ENCODE data around the gene HTR1B.

Gene HTR1B, protein sequence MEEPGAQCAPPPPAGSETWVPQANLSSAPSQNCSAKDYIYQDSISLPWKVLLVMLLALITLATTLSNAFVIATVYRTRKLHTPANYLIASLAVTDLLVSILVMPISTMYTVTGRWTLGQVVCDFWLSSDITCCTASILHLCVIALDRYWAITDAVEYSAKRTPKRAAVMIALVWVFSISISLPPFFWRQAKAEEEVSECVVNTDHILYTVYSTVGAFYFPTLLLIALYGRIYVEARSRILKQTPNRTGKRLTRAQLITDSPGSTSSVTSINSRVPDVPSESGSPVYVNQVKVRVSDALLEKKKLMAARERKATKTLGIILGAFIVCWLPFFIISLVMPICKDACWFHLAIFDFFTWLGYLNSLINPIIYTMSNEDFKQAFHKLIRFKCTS

DNA sequence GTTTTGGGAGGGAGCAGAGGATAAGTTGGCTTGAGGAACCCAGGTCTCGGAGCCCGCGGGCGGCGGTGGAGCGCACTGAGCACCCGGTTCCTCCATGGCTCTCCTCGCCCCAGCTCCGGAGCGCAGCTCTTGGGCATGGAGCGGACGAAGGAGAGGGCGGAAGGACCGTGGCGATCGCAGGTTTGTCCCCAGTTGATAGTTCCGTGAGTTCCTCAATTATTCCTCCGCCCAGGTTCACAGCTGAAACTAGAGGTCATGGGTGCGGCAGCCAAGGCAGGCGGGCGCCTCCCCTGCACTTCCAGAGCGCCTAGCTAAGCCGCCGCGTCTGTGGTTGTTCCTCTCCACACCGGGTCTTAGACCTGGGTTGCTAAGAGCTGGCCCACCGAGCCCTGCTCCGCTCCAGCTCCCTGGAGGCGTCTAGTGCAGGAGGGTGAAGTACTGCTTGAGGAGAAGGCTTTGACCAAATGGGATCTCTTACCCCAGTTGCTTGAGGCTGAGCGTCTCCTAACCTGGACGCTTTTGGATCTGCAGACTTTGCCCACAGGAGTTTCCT, at the start of gene HTR1B:
Gene HTR1B, minus strand, starts transcription at position 184 of the 553 bp plus-strand sequence. Its CDS starts 88 bp downstream, at position 96.
- H3K36me3 Mint-ChIP-seq (ENCODE audit: low read depth), result no peaks in the 10 kb centered on the region
- H3K27ac Mint-ChIP-seq, result no peak within 1 kb of the TSS
- peaks cover 21% of the 10 kb centered on the region for H3K4me1 Mint-ChIP-seq (ENCODE audit: low read depth)
- peaks cover 3% of the 10 kb centered on the region for H3K9me3 Mint-ChIP-seq
- H3K4me3 Mint-ChIP-seq, result no peak within 1 kb of the TSS
- no peak for DNase-seq
- peaks cover 73% of the 10 kb centered on the region for H3K27me3 Mint-ChIP-seq

DNA sequence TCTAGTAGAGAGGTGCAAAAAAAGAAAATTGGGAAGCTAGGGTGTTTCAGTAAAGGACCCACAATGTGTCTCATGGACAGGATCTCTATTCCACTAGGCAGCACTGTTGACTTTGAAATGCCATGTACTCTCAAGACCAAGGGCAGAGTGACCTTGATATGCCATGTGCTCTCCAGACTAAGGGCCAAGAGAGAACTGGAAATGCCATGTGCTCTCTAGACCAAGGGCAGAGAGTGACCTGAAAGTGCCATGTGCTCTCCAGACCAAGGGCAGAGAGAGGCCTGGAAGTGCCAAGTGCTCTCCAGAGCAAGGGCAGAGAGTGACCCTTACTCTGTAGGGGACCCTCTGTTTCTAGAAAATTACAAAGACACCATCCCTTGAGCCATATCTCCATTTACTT, 49.3 kb upstream of the HTR1B start:
- H3K9me3 Mint-ChIP-seq, result peaks cover 33% of the 10 kb centered on the region
- H3K27ac Mint-ChIP-seq, result no peak overlapping the region
- no peaks in the 10 kb centered on the region for H3K36me3 Mint-ChIP-seq (ENCODE audit: low read depth)
- no peak overlapping the region for H3K4me3 Mint-ChIP-seq
- DNase-seq, result no peak
- H3K27me3 Mint-ChIP-seq, result no peaks in the 10 kb centered on the region
- no peaks in the 10 kb centered on the region for H3K4me1 Mint-ChIP-seq (ENCODE audit: low read depth)

DNA sequence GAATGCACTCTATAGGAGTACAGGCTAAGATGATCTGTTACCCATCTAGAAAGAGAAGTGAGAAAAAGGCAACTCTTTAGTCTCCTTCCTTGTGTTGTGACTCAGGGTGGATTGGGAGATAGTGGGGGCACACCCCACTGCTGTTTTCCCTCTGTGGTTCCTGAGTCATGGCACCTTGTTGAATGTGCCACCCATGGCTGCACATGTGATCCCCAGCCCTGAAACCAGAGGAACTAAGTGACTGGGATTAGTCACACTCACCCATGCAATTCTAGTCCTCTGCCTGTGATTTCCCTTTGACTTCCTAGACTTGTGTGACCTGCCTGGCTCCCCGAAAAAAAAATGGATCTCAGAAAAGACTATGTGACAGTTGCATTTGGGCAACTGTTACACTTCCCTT, 48.6 kb upstream of the HTR1B start:
- no peak overlapping the region for H3K27ac Mint-ChIP-seq
- peaks cover 33% of the 10 kb centered on the region for H3K9me3 Mint-ChIP-seq
- no peaks in the 10 kb centered on the region for H3K4me1 Mint-ChIP-seq (ENCODE audit: low read depth)
- no peak overlapping the region for H3K4me3 Mint-ChIP-seq
- no peak for DNase-seq
- H3K27me3 Mint-ChIP-seq, result no peaks in the 10 kb centered on the region
- no peaks in the 10 kb centered on the region for H3K36me3 Mint-ChIP-seq (ENCODE audit: low read depth)

DNA sequence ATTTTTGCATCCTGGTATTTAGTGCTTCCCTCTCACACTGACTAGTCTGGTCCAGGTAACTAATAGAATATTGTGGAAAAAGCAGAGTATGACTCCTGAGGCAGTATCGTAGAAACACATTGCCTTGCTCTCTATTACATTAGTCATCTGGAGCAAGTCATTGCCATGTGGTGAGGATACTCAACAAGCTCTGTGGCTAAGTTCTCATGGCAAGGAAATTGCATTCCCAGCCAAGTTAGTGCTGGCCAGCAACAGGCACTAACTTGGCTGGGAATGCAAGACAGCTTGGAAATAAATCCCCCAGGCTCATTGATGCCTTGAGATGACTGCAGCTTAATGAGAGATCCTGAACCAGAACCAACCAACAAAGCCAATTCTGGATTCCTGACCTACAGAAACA, 39.7 kb upstream of the HTR1B start:
- Mint-ChIP-seq H3K4me3 (no peak overlapping the region), H3K9me3 (no peaks in the 10 kb centered on the region), H3K27me3 (no peaks in the 10 kb centered on the region), H3K4me1 (ENCODE audit: low read depth) (no peaks in the 10 kb centered on the region), H3K27ac (no peak overlapping the region), H3K36me3 (ENCODE audit: low read depth) (no peaks in the 10 kb centered on the region)
- no peak for DNase-seq

DNA sequence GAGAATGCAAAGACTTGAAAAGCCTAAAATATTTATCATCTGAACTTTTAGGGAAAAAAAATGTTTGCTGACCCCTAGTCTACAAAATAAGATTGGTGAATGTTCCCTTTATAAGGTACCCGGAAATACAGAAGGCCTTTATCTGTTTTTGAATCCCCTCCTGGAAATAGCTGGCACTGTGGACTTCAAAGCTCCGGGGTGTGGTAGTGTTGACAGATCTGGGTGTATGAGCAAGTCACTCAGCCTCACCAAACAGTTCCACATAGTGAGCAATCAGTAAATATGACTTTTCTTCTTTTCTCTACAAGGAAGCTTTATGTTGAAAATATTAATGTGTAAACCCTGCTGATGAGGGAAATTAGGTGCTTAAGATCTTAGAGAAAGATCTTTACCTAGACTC, 29.2 kb upstream of the HTR1B start:
- Mint-ChIP-seq H3K27ac (no peak overlapping the region), H3K4me1 (ENCODE audit: low read depth) (no peaks in the 10 kb centered on the region), H3K4me3 (no peak overlapping the region), H3K9me3 (no peaks in the 10 kb centered on the region), H3K36me3 (ENCODE audit: low read depth) (no peaks in the 10 kb centered on the region), H3K27me3 (no peaks in the 10 kb centered on the region)
- DNase-seq, result no peak

DNA sequence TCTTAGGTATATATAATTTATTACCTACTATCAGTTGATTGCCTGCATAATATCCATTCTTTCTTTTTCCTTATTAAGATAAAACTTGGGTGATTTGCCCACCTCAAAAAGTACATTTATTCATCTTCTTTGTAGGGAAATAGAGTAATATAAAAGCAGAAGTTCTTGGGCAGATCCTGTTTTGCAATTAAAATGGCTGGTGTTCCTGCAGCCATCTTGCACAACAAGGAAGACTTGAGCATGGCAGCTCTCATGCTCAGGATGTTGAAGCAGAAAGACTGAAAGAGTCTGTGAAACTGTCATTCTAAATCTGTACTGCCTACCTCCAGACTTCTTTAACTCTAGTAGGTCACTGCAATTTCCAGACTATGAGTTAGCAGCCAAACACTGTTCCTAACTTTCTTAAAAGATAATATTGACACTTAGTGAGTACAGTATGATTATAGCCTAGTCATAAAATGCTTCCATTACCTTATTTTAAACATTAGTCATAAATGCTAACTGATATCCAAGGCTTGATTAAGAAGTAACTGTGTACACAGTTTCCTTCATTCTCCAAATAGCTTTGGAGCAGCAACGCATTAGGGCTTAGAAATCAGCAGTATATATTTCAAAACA, 24.6 kb upstream of the HTR1B start:
- H3K27me3 Mint-ChIP-seq, result no peaks in the 10 kb centered on the region
- no peak overlapping the region for H3K4me3 Mint-ChIP-seq
- H3K9me3 Mint-ChIP-seq, result no peaks in the 10 kb centered on the region

DNA sequence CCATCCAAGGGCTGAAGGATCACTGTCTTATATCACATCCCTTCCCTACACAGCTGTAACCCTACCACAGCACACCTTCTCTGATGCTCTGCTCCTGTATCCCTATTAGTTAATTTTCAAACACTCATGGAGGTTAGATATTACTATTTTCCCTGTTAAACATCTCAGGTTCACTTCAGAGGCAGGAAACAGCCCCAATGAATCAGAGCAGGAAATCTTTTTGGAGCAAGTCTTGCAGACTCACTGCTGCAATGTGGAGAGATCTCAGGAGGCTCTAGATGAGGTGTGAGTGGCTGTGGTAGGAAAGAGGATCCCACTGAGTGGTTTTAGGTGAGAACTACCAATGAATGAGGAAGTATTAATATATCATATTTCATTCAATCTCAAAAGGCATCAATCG, 19.7 kb upstream of the HTR1B start:
- H3K27ac Mint-ChIP-seq, result no peak overlapping the region
- H3K9me3 Mint-ChIP-seq, result no peaks in the 10 kb centered on the region
- H3K27me3 Mint-ChIP-seq, result no peaks in the 10 kb centered on the region
- H3K4me1 Mint-ChIP-seq (ENCODE audit: low read depth), result no peaks in the 10 kb centered on the region
- H3K4me3 Mint-ChIP-seq, result no peak overlapping the region
- no peak for DNase-seq
- H3K36me3 Mint-ChIP-seq (ENCODE audit: low read depth), result no peaks in the 10 kb centered on the region

More for the DNA sequence above, 24.6 kb upstream of the HTR1B start:
- Mint-ChIP-seq H3K36me3 (ENCODE audit: low read depth) (no peaks in the 10 kb centered on the region), H3K4me1 (ENCODE audit: low read depth) (no peaks in the 10 kb centered on the region), H3K27ac (no peak overlapping the region)
- no peak for DNase-seq

DNA sequence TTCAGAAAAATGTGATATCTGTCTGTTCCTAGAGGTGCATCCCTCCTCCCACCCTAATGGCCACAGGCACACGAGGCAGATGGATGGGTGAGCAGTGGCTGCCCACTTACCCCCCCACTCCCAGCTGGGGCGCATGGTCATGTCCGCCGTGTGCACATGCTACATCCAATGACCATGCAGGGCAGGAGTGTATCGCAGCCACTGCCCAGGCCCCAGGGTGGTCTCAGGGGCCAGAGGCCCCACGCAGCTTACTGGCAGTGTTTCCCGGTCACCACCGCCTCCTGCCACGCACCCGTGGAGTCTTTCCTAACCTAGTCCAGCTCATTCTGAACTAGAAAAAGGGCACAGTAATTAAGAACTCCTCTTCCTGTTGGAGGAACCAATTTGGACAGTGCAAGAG, 11.7 kb upstream of the HTR1B start:
- peaks cover 9% of the 10 kb centered on the region for H3K4me1 Mint-ChIP-seq (ENCODE audit: low read depth)
- H3K27ac Mint-ChIP-seq, result no peak overlapping the region
- no peaks in the 10 kb centered on the region for H3K9me3 Mint-ChIP-seq
- H3K27me3 Mint-ChIP-seq, result no peaks in the 10 kb centered on the region
- no peak for DNase-seq
- no peaks in the 10 kb centered on the region for H3K36me3 Mint-ChIP-seq (ENCODE audit: low read depth)
- no peak overlapping the region for H3K4me3 Mint-ChIP-seq

DNA sequence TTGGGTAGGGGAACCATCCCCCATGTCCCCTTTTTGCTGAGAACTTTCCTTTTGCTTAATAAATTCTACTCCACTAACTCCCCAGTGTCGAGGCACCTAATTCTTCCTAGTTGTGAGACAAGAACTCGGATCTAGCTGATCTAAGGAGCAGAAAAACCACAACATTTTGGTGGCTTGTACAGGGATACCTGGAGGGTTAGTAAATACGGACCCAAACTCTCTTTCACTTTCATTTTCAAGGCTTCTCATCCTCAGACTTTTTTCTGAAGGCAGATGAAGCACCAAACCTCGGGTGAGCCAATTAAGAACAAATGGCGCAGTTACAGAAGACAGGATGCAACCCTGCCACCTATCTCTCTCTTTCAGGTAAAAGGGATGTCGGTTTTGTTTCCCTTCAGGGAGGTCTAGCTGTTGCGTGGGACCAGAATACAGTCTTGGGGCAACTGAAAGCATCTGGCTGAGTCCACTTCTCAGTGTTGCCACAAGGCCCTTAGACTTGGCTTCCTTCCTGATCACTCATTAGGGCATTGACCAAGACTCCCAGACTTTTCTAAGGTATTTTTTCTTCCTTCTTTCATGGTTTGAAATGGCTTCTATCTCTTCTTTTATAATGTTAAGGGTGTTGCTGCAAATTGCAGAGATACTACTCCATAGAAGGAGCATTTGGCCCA, 11.1 kb upstream of the HTR1B start:
- peaks cover 9% of the 10 kb centered on the region for H3K4me1 Mint-ChIP-seq (ENCODE audit: low read depth)
- H3K9me3 Mint-ChIP-seq, result no peaks in the 10 kb centered on the region
- H3K36me3 Mint-ChIP-seq (ENCODE audit: low read depth), result no peaks in the 10 kb centered on the region
- DNase-seq, result no peak
- no peak overlapping the region for H3K4me3 Mint-ChIP-seq
- no peaks in the 10 kb centered on the region for H3K27me3 Mint-ChIP-seq
- no peak overlapping the region for H3K27ac Mint-ChIP-seq

DNA sequence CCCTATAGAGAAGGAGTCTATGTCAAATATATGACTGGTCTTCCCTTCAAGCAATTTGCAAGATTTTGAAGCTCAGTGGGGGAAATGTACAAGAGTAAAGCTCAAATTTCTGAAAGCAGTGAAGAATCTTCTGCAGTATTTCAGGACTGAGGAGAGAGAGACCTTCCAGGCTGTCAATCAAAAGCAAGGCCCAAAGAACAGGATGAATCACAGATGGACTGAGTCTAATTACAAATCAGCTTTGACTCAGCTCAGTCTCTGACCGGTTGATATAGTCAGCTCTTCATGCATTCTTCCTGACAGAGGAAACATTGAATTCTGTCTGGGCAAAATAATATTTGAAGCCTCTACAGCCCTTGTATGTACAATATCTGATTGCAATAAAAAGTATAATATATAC, 7.7 kb upstream of the HTR1B start:
- no peak for DNase-seq
- Mint-ChIP-seq H3K4me3 (no peak overlapping the region), H3K36me3 (ENCODE audit: low read depth) (no peaks in the 10 kb centered on the region), H3K4me1 (ENCODE audit: low read depth) (peaks cover 15% of the 10 kb centered on the region), H3K27ac (no peak overlapping the region), H3K9me3 (no peaks in the 10 kb centered on the region), H3K27me3 (peaks cover 20% of the 10 kb centered on the region)

DNA sequence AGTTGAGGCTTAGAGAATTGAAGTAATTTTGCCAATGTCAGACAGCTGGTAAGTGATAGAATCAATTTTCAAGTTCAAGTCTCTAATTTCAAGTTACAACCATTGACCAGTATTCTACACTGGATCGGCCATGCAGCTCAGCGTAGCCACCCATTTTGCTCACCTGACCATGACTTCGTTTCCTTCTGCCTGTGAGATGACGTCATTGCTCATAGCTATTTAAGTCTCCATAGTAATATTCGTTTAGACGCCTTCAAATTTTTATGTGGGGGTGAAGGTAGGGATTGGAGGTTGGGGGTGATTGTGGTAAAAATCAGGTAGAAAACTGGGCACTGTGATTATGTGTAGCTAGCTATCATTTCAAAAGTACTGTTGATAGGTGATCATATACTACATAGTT, 5.6 kb upstream of the HTR1B start:
- Mint-ChIP-seq H3K27me3 (peaks cover 39% of the 10 kb centered on the region), H3K9me3 (no peaks in the 10 kb centered on the region), H3K36me3 (ENCODE audit: low read depth) (no peaks in the 10 kb centered on the region), H3K4me1 (ENCODE audit: low read depth) (peaks cover 13% of the 10 kb centered on the region), H3K27ac (no peak overlapping the region), H3K4me3 (no peak overlapping the region)
- DNase-seq, result no peak

DNA sequence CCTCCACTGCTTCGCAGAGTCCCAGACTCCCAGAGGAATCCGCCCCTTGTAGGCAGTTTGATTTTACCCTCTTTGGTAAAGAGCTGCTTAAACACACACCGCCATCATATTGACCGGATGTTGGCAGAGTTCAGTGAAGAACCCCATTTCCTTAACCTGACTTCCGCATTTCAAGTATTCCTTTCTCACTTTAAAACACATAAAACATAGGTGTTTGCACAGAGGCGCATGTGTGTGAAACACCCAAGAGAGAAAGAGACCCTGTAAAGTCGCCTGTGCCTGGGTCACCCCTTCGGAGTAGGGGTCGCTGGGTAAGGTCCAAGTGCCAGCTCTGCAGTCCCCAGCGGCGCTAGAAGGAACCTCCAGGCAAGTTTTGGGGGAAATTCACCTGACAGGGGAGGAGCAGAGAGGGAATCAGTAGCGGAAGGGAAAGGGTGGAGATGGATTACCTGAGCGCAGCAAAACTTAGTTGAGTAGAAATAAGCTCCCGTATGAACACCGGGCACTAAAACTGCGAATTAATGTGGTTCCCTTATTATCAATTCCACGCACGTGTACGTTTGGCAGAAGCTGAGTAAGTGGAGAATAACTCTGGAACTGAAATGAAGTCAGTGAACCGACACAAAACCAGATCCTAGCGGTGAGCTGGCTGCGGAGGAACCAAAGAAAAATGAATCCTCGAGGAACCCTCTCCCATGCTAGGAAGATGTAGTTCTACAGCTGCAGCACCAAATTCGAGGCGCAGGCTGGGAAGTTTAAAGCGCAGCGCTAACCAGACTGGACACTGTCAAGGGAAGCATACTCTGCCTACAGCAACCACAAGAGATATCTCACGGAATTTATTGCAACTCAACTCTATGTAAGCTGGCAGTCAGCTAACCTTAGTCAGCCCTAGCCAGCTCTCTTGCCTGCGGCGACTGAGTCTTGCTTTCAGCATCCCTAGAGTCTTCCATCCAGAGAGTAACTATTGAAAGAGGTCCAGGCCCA, 3.5 kb upstream of the HTR1B start:
- Mint-ChIP-seq H3K4me1 (ENCODE audit: low read depth) (peaks cover 21% of the 10 kb centered on the region), H3K27me3 (peaks cover 61% of the 10 kb centered on the region), H3K4me3 (peak overlapping the region; percentile 77), H3K9me3 (peaks cover 3% of the 10 kb centered on the region), H3K27ac (no peak overlapping the region), H3K36me3 (ENCODE audit: low read depth) (no peaks in the 10 kb centered on the region)
- DNase-seq, result no peak

DNA sequence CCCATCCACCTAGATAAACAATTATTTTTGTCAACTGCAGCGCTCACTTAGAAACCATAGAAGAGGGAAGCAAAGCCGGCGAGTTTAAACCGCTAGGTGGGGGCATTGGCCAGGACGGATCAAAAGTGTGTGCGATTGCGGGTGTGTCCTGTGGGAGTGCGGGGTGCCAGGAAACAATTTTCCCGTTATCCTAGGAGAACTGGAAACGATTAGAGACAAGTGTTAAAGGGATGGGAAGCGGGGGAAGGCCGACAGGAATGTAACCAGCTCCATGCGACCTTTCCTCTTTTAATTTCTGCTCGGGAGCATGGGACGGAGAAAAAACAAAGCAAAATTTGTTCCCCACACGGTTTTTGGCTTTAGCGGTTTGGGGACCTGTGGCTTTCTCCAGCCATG, 2.8 kb upstream of the HTR1B start:
- peak overlapping the region; percentile 77 for H3K4me3 Mint-ChIP-seq
- no peaks in the 10 kb centered on the region for H3K36me3 Mint-ChIP-seq (ENCODE audit: low read depth)
- H3K4me1 Mint-ChIP-seq (ENCODE audit: low read depth), result peaks cover 21% of the 10 kb centered on the region
- peaks cover 3% of the 10 kb centered on the region for H3K9me3 Mint-ChIP-seq
- H3K27me3 Mint-ChIP-seq, result peaks cover 65% of the 10 kb centered on the region
- DNase-seq, result no peak
- no peak overlapping the region for H3K27ac Mint-ChIP-seq

DNA sequence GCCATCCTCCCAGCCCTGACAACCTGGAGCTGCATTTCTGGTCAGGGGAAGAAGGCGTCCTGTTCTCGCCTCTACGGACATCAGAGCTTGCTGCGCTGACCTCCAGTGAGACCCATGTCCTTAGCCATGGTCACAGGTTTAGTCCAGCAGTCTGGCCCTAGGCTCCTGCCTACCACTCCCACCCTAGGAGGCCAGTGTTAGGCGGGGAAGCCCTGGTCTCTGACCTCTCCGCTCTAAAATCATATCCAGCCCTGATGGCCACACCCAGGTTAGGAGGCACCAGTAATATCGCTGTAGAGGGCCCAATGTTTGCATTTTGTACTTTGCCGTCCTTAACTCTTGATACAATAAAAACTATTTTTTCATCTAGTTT, 1.2 kb upstream of the HTR1B start:
- H3K27me3 Mint-ChIP-seq, result peaks cover 74% of the 10 kb centered on the region
- no peak overlapping the region for H3K27ac Mint-ChIP-seq
- no peak overlapping the region for H3K4me3 Mint-ChIP-seq
- peaks cover 21% of the 10 kb centered on the region for H3K4me1 Mint-ChIP-seq (ENCODE audit: low read depth)
- no peaks in the 10 kb centered on the region for H3K36me3 Mint-ChIP-seq (ENCODE audit: low read depth)
- DNase-seq, result no peak
- peaks cover 3% of the 10 kb centered on the region for H3K9me3 Mint-ChIP-seq
